NCI-H526 treated with DMSO at 0.1 percent for 48 hours (cell line): Measurements from ENCODE around the gene TMEM244.
"Not testable (repeated sequence)": the region's sequence is repeated elsewhere in the genome, so short reads cannot be mapped to it uniquely, and the experiment has no call there.

ENCODE experiments used
- DNase-seq: peaks from one replicate; lab custom pipeline; 2025; lab: John Stamatoyannopoulos, UW

TMEM244 gene

DNA sequence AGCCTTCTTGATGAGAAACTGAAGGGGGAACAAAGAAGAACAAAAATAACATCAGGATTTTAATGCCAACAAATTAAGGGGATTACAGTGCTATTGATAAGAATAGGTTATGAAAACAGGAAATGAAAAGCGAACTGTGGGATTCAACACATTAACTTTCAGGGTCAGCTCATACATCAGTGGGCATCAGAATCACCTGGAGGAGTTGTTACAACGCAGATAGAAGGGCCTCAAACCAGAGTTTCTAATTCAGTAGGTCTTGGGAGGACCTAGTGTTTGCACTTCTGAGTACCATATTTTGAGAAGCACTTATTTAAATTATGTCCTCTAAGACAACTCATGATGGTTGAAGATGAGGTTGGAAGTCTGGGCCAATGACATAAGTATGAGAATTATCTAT lies 5.6 kb upstream of the TMEM244 start:
- DNase-seq: no peak

DNA sequence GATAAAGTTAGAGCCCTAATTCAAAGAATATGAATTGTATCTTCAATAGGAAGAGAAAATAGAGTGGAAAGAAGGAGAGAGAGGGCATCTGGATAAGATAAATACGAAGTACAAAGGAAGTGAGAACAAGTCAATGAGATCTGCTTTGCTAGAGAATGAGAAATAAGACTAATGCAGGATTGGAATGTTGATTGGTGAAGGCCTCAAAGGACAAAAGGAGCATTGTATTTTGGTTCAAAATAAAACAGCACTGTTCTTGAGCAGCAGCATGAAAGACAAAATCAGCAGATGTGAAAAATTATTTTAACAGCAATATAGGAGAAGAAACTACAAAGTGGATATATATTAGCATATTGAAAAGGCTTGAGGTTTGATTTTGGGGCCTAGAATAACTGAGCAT lies 5.1 kb upstream of the TMEM244 start:
- no peak for DNase-seq

DNA sequence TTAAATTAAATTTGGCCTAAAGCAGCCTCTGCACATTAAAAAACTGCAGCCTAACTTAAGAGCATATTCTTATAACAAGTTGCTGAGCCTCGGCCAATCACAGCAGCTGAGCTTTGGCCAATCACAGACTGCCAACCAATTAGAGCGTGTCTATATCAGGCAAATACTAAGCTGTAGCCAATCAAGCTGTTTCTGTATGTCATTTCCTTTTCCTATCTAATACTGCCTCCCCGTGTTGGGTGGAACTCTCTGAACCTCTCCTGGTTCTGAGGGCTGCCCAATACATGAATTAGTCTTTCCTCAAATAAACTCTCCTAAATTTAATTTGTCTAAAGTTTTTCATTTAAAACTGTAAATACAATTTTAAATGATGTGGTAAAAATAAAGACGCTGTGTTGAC lies 3.9 kb upstream of the TMEM244 start:
- no peak for DNase-seq

GRCh38 chr6:129863664-129864063 lies 2.5 kb upstream of the TMEM244 start:
- DNase-seq: no peak

DNA sequence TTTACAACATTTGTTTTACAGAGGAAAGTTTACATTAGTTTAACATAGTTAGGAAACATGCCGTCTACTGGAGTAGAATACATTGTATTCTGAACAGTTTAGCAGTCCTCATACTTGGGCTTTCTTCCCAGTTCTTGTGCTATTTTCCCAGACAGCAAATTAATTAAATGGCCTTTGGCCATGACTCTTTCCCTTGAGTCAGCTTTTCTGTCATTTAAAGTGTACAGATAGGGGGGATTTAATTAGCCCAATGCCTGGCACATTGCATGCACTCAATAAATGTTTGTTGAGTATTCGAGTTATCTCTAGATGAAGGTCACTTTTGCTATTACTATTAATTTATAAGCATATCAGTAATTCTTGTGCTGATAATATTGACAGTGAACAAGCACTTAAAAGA lies 1.6 kb downstream of the TMEM244 start:
- no peak for DNase-seq

- DNase-seq: no peak
Observed at GRCh38 chr6:129857838-129858237, 3.3 kb downstream of the TMEM244 start.

DNA sequence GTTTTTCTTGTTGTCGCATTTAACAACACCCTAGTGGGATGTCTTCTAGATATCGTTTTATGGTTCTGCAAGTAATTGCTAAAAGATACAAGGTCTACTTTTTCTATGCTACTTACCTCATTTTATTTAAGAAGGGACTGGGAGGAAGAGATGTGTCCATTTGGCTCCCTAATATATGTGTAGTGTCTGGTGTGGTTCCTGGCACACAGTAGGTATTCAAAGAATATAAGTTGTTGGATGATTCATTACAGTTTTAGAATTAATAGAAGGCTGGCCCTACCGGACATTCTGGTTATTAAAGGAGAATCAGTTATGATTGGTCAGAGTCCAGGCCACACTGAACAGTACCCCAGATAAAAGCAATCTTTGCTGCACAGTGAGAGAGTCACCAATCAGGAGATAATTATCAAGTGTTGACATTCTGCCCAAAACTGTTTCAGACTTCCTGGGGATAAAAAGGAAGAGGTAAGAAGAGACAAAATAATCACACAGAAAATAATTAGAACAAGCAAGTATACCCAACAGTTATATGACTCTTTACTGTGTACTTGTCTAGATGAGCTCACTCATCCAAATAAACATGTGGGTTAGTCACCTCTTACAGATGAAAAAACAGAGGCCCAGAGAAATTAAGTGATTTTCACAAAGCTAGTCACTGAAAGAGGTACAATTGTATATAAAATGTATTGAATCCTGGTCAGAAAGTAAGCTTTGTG lies 7.0 kb downstream of the TMEM244 start:
- DNase-seq: no peak

DNA sequence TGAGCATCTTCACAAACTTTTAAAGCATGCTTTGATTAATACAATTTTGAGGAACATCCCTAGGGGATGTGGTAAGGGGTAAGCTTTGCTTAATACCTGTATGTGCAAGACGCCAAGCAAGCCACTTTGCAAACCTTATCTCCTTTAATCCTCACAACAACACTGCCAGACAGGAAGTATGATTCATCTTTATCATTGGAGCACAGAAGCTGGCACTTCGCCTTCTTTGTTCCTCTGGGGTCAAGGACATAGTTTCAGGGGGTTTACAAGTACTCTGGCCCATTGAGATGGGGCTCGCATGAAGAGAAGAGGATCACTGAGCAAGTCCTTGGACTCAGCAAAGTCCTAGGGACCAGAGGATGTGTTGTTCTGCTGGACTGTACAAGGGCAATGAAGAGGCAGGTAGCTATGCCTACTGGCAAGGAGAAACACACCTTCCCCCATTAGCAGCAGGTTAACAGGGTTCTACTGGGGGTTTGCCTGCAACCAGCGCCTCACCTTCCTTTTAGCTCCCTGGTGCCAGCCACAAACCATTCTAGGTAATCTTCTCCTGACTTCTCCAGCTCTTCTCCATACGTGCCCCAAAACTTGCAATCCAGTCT lies 8.8 kb downstream of the TMEM244 start:
- no peak for DNase-seq

DNA sequence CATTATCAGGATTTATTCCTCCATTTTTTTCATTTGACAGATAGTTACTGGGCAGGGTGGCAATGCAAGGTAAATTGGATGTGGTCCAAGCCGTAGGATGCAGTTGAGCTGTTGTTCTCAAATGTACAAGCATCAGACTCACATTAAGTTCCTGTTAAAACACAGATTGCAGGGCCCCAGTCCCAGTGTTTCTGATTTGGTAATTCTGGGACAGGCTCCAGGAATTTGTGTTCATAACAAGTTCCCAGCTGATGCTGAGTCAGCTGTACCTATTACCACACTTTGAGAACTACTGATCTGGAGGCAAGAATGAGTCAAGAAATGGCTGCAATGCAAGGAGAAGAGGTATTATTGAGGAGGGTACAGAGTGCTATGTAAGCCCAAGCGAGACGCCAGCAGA lies 11.7 kb downstream of the TMEM244 start:
- no peak for DNase-seq

DNA sequence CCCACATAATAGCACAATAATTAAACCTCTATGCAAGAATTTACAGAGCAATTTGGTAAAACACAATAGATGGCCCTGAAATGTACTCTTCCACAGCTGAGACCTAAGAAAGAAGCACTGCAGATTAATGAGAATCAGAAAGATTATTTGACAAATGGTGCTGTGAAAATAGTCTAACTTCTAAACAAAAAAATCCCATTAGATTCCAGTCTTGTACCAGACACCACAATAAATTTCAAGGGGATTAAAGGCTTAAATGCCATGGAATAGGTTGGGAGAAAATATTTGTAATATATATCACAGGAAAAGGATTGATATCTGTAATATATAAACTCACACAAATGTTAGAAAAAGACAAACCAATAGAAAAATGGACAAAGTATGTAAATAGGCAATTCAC lies 14.4 kb downstream of the TMEM244 start:
- no peak for DNase-seq

DNA sequence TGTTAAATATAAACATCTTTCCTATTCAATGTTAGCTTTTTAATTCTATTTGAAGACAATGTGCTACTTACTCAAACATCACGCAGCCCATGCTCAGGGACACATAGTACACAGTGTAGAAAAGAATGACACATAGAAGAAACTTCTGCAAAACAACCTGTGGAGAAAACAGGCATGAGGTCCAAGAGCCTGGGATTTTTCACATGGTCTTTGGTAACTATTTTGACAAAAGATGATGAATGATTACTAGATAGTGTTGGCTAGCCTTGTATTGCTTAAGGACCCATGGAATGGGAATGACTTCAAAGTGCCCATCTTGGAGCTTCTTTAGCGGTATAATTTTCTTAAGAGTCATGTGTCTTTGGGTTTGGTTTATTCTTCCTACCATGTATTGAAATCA lies 15.4 kb downstream of the TMEM244 start:
- no peak for DNase-seq

GRCh38 chr6:129844118-129844891 lies 16.8 kb downstream of the TMEM244 start:
- DNase-seq: no peak

DNA sequence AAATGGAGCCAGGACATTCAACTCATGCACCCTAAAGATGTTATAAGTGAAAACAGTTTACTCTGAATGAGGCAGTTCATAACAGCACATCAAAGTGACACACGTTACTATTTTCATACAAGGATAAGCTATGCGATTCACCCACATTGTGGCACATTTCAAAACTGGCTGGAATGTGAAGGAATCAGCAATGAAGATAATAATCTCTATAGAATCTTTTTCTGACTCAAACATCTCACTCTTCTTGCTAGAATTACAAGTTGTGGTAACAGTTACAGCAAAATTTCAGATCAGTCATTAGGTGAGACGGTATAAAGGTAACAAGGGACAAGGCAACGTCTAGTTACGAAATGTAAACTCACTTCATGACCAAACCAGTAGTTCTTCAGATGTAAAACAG lies 17.5 kb downstream of the TMEM244 start:
- DNase-seq: no peak

- no peak for DNase-seq
Observed at GRCh38 chr6:129842881-129843409, 18.2 kb downstream of the TMEM244 start.

DNA sequence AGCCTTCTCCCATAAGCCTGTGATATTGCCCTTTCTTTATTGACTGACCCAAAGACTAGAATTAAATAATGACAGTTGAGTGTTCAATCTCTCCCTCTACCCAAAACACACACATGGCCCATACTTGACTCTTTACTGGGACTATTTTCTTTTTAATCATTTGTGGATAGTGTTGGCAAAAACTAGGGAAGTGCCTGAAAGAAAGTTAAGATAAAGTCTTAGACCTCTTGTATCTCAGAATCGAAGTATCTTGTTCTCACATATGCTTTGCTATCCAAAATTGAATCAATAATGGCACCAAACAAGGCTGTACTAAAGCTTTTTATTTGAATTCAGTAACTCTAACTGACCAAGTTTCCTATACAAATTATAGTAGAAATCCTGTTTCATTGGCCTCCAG lies 19.0 kb downstream of the TMEM244 start:
- no peak for DNase-seq

DNA sequence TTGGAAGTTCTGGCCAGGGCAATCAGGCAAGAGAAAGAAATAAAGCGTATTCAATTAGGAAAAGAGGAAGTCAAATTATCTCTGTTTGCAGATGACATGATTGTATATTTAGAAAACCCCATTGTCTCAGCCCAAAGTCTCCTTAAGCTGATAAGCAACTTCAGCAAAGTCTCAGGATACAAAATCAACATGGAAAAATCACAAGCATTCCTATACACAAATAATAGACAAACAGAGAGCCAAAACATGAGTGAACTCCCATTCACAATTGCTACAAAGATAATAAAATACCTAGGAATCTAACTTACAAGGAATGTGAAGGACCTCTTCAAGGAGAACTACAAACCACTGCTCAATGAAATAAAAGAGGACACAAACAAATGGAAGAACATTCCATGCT lies 21.6 kb downstream of the TMEM244 start:
- not testable (repeated sequence) for DNase-seq

DNA sequence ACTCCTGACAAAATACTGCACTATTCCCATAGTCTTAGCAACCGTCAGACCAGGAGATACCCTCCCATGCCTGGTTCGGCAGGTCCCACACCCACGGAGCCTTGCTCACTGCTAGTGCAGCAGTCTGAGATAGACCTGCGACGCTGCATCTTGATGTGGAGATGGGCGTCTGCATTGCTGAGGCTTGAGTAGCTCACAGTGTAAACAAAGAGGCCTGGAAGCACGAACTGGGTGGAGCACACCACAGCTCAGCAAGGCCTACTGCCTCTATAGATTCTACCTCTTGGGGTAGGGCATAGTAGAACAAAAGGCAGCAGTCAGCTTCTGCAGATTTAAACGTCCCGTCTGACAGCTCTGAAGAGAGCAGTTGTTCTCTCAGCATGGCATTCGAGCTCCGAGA lies 25.4 kb downstream of the TMEM244 start:
- DNase-seq: no peak

DNA sequence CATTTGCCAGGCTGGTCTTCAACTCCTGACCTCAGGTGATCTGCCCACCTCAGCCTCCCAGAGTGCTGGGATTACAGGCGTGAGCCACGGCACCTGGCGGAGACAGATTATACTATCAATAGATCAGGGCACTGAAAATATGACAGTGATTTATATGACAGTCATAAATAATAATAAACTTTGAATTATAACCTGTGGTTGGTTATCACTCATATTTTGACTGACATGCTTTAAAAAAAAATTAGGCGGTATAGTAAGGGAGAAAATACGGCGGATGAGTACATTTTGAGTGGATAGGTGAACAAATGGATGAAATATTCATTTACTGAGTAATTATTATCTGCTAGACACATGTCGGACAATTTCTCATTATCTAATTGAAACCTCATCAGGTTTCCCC lies 28.8 kb downstream of the TMEM244 start:
- DNase-seq: no peak

- DNase-seq: no peak
Observed at GRCh38 chr6:129828229-129828628, 32.9 kb downstream of the TMEM244 start.

- no peak for DNase-seq
Observed at GRCh38 chr6:129818251-129818650, 42.9 kb downstream of the TMEM244 start.

- DNase-seq: no peak
Observed at GRCh38 chr6:129817821-129818220, 43.3 kb downstream of the TMEM244 start.

- DNase-seq: no peak
Observed at GRCh38 chr6:129817332-129817731, 43.8 kb downstream of the TMEM244 start.

DNA sequence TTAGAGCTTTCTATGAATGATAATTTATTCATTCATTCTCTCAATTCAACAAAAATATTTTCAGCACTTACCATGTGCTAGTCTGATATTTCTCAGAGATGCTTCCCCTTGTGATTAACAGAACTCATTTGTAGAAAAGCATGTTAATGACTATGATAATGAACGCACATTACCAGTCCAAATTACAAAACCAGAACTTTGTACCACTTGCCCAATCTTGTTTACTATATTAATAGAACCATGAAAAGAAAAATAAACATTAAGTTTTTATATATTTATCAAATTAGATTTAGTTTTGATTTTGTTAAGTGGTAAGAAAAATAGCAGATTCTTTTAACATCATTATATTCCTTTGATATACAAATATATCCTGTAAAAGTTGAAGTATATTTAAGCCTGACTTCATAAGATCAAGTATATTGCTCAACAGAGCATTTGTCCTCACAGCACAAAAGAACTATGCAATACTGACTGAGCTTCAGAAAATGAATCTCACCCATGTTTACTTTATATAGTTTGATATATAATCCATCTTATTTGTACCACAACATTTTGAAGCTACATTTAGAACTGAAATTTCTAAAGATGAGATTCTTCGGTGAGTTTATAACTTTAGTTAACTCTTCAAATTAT lies 48.9 kb downstream of the TMEM244 start:
- DNase-seq: no peak
